ENCODE measurements around the gene SLC25A3. TPM values are rescaled to one million over a fixed set of nuclear protein-coding genes. Genes with fewer than 3 reads are reported as not detected.
A peak's percentile ranks its signal among the peaks of the same experiment; 100 is the strongest.
"Not testable (repeated sequence)": the region's sequence is repeated elsewhere in the genome, so short reads cannot be mapped to it uniquely, and the experiment has no call there.

SLC25A3 gene
- total and polyA plus RNA-seq, 2 donors from 2014 or later = 418 to 684 TPM

DNA sequence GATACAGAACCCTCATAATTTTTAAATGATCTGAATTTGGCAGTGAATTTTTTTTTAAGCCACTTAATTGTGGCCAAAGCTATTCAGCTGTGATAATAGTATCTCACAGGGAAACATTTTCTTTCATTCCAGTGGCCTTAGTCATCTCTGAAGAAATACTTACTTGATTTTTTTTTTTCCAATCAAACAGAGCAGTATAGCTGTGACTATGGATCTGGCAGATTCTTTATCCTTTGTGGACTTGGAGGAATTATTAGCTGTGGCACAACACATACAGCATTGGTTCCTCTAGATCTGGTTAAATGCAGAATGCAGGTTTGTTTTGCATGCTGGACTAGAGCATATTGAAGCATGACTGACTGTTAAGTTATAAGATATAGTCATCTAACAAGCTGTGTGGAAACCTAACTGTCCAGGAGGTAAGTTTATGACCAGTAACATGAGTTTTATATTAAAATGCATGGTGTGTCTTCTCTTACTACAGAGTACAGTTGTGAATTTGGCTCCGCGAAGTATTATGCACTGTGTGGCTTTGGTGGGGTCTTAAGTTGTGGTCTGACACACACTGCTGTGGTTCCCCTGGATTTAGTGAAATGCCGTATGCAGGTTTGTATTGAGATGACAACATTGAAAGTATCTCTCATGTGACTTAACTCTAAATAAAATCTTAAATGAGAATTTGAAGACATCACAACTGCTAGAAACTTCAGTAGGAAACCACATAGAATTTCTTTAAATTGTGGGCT lies 1.9 kb downstream of the SLC25A3 start:
- TF ChIP-seq, protein P1, sequence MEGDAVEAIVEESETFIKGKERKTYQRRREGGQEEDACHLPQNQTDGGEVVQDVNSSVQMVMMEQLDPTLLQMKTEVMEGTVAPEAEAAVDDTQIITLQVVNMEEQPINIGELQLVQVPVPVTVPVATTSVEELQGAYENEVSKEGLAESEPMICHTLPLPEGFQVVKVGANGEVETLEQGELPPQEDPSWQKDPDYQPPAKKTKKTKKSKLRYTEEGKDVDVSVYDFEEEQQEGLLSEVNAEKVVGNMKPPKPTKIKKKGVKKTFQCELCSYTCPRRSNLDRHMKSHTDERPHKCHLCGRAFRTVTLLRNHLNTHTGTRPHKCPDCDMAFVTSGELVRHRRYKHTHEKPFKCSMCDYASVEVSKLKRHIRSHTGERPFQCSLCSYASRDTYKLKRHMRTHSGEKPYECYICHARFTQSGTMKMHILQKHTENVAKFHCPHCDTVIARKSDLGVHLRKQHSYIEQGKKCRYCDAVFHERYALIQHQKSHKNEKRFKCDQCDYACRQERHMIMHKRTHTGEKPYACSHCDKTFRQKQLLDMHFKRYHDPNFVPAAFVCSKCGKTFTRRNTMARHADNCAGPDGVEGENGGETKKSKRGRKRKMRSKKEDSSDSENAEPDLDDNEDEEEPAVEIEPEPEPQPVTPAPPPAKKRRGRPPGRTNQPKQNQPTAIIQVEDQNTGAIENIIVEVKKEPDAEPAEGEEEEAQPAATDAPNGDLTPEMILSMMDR (IDR thresholded peaks at IDR 0.05; ENCODE audit: borderline replicate concordance, extremely low read depth, insufficient read depth) = no peak
- Histone ChIP-seq H3K9me3 (ENCODE audit: control insufficient read depth in 2 of 3, insufficient read depth in 1 of 3, low read length in 3 of 3) (no peaks in the 10 kb centered on the region), H3K27ac (ENCODE audit: low read depth in 2 of 2, low read length in 2 of 2) (no peak overlapping the region), H3K4me3 (ENCODE audit: low read length in 3 of 3) (peak overlapping the region; percentile 87 to 96 (median 92)), H3K4me1 (ENCODE audit: control insufficient read depth in 2 of 3, insufficient read depth in 2 of 3, low read depth in 1 of 3, low read length in 3 of 3) (peaks cover 0 to 4% (median 3%) of the 10 kb centered on the region in 3 donors), H3K9ac (ENCODE audit: low read length in 3 of 3) (peak overlapping the region; percentile 68 to 97 (median 94)), H3K27me3 (ENCODE audit: control insufficient read depth, insufficient read depth, low read length) (no peaks in the 10 kb centered on the region), H3K36me3 (ENCODE audit: control insufficient read depth in 2 of 3, insufficient read depth in 3 of 3, low read length in 3 of 3) (peaks cover 7 to 32% (median 16%) of the 10 kb centered on the region in 3 donors)
- DNase-seq = peak in 1 of 5 donors; percentile 22
- no peak for FAIRE-seq
- intact Hi-C loops (cut with DNase I) = loop anchor here (10.0 kb wide), 1 partner anchor 49 kb away; the partner anchor contains the start of genes APAF1 and IKBIP

DNA sequence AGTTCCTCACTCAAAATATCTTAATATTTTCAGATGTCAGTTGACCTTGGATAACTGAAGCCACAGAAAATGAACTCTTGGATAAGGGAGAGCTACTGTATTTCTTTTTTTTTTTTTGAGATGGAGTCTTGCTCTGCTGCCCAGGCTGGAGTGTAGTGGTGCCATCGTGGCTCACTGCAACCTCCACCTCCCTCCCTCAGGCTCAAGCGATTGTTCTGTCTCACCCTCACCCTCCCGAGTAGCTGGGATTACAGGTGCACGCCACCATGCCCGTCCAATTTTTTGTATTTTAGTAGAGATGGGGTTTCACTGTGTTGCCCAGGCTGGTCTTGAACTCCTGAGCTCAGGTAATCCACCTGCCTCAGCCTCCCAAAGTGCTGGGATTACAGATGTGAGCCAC lies 3.8 kb downstream of the SLC25A3 start:
- H3K9me3 ChIP-seq (ENCODE audit: control insufficient read depth in 2 of 3, insufficient read depth in 1 of 3, low read length in 3 of 3); DNase-seq; H3K9ac ChIP-seq (ENCODE audit: low read length in 3 of 3); H3K4me1 ChIP-seq (ENCODE audit: control insufficient read depth in 2 of 3, insufficient read depth in 2 of 3, low read depth in 1 of 3, low read length in 3 of 3); H3K27ac ChIP-seq (ENCODE audit: low read depth in 2 of 2, low read length in 2 of 2); FAIRE-seq; H3K27me3 ChIP-seq (ENCODE audit: control insufficient read depth, insufficient read depth, low read length); H3K4me3 ChIP-seq (ENCODE audit: low read length in 3 of 3): not testable (repeated sequence)
- intact Hi-C loops (cut with DNase I) = loop anchor here (10.0 kb wide), 1 partner anchor 47 kb away; the partner anchor contains the start of genes APAF1 and IKBIP
- H3K36me3 ChIP-seq (ENCODE audit: control insufficient read depth in 2 of 3, insufficient read depth in 3 of 3, low read length in 3 of 3) = peaks cover 11 to 43% (median 27%) of the 10 kb centered on the region in 3 donors

- DNase-seq (no peak), FAIRE-seq (no peak)
- TF ChIP-seq, protein P1 (IDR thresholded peaks at IDR 0.05; ENCODE audit: borderline replicate concordance, extremely low read depth, insufficient read depth) = no peak
- no peaks in the 10 kb centered on the region for H3K27me3 ChIP-seq (ENCODE audit: control insufficient read depth, insufficient read depth, low read length)
- H3K9ac ChIP-seq (ENCODE audit: low read length in 3 of 3) = no peak overlapping the region
- intact Hi-C loops (cut with DNase I) = no loop called here
- H3K4me3 ChIP-seq (ENCODE audit: low read length in 3 of 3) = no peak overlapping the region
- H3K27ac ChIP-seq (ENCODE audit: low read depth in 2 of 2, low read length in 2 of 2) = no peak overlapping the region
- H3K4me1 ChIP-seq (ENCODE audit: control insufficient read depth in 2 of 3, insufficient read depth in 2 of 3, low read depth in 1 of 3, low read length in 3 of 3) = no peaks in the 10 kb centered on the region
- H3K9me3 ChIP-seq (ENCODE audit: control insufficient read depth in 2 of 3, insufficient read depth in 1 of 3, low read length in 3 of 3) = no peaks in the 10 kb centered on the region
- H3K36me3 ChIP-seq (ENCODE audit: control insufficient read depth in 2 of 3, insufficient read depth in 3 of 3, low read length in 3 of 3) = peaks cover 11 to 45% (median 37%) of the 10 kb centered on the region in 3 donors
Observed at GRCh38 chr12:98601924-98602323, 8.4 kb downstream of the SLC25A3 start.

- intact Hi-C loops (cut with DNase I) = no loop called here
- Histone ChIP-seq H3K36me3 (ENCODE audit: control insufficient read depth in 2 of 3, insufficient read depth in 3 of 3, low read length in 3 of 3) (peaks cover 0 to 20% (median 14%) of the 10 kb centered on the region in 3 donors), H3K27me3 (ENCODE audit: control insufficient read depth, insufficient read depth, low read length) (no peaks in the 10 kb centered on the region), H3K9ac (ENCODE audit: low read length in 3 of 3) (no peak overlapping the region), H3K4me3 (ENCODE audit: low read length in 3 of 3) (no peak overlapping the region), H3K4me1 (ENCODE audit: control insufficient read depth in 2 of 3, insufficient read depth in 2 of 3, low read depth in 1 of 3, low read length in 3 of 3) (no peaks in the 10 kb centered on the region), H3K27ac (ENCODE audit: low read depth in 2 of 2, low read length in 2 of 2) (no peak overlapping the region), H3K9me3 (ENCODE audit: control insufficient read depth in 2 of 3, insufficient read depth in 1 of 3, low read length in 3 of 3) (no peaks in the 10 kb centered on the region)
- FAIRE-seq (no peak), DNase-seq (no peak)
- TF ChIP-seq, protein P1 (IDR thresholded peaks at IDR 0.05; ENCODE audit: borderline replicate concordance, extremely low read depth, insufficient read depth) = no peak
Observed at GRCh38 chr12:98606359-98606988, 13.0 kb downstream of the SLC25A3 start.

Measured in kidney (tissue), 14 donors.